Hair follicle dermal papilla cell (primary cell): ENCODE measurements around the gene TMEM14C. TPM values are rescaled to one million over a fixed set of nuclear protein-coding genes. Genes with fewer than 3 reads are reported as not detected.

Experiments
- small RNA-seq: library from RNA; depleted of rRNA; stranded (forward); fragments of <200 nt; gene quantifications from one replicate; pipeline ENCODE3, GENCODE V24; 2012
- total RNA-seq: library from RNA; depleted of rRNA; stranded (reverse); fragments of >200 nt; gene quantifications from 2 replicates; pipeline ENCODE4 v1.2.3, GENCODE V29; 2012

TMEM14C gene
- 92.0 and 93.6 TPM in 2 replicates for total RNA-seq

GRCh38 chr6:10722820-10723566, at the start of gene TMEM14C:
TMEM14C (plus strand) TSS chr6:10723070; CDS start chr6:10724614, 1,544 bp downstream.

GRCh38 chr6:10694302-10695085, 28.4 kb upstream of the TMEM14C start, which contains the start of the genes C6orf52 and PAK1IP1:
C6orf52 (minus strand) TSS chr6:10694616; CDS start chr6:10687550, 7,066 bp downstream.
PAK1IP1 (plus strand) TSS chr6:10694972; CDS start chr6:10694986, 14 bp downstream.

GRCh38 chr6:10747251-10747972, 24.5 kb downstream of the TMEM14C start, which contains the start of gene TMEM14B:
TMEM14B (plus strand) TSS chr6:10747805; CDS start chr6:10749246, 1,441 bp downstream.

Small RNA genes within 50 kb of the gene (small RNA-seq; reads per million reads assigned to genes)
- gene RF00019 (not detected), gene RNA5SP203 (not detected)

Other genes starting within 250 kb of the TMEM14C start
- 0.16 TPM in 1 of 2 replicates, not detected in the other for gene GCNT2, start 201.7 kb upstream of the TMEM14C start, total RNA-seq
- 0.81 TPM in 1 of 2 replicates, not detected in the other for gene C6orf52, start 28.5 kb upstream of the TMEM14C start, total RNA-seq
- 15.1 and 18.2 TPM in 2 replicates for gene PAK1IP1, start 28.1 kb upstream of the TMEM14C start, total RNA-seq
- 41.4 and 45.5 TPM in 2 replicates for gene TMEM14B, start 24.7 kb downstream of the TMEM14C start, total RNA-seq
- not detected in 2 replicates for gene MAK, start 115.5 kb downstream of the TMEM14C start, total RNA-seq
- not detected in 2 replicates for gene GCM2, start 159.0 kb downstream of the TMEM14C start, total RNA-seq
- gene SYCP2L, start 164.0 kb downstream of the TMEM14C start, total RNA-seq: 0.16 TPM in 1 of 2 replicates, not detected in the other